HCT116 (cell line): ENCODE data around the gene DAND5.

Experiments used
- CEBPB ChIP-seq: IDR thresholded peaks from 2 replicates; pipeline ENCODE4 v1.6.1; 2012; ENCODE audit warnings: low read depth
- POLR2A ChIP-seq: IDR thresholded peaks from 2 replicates; pipeline ENCODE4 v1.7.0; 2011; ENCODE audit warnings: borderline replicate concordance; ENCODE audit not compliant: insufficient read depth, insufficient read length; ENCODE audit errors: extremely low read depth
- SRF ChIP-seq: IDR thresholded peaks from 2 replicates; pipeline ENCODE4 v1.6.1; 2012; ENCODE audit warnings: low read depth
- TF ChIP-seq, protein P1 (sequence below): IDR thresholded peaks from 2 replicates; pipeline ENCODE4 v1.6.1; 2012; ENCODE audit warnings: low read depth

DNA sequence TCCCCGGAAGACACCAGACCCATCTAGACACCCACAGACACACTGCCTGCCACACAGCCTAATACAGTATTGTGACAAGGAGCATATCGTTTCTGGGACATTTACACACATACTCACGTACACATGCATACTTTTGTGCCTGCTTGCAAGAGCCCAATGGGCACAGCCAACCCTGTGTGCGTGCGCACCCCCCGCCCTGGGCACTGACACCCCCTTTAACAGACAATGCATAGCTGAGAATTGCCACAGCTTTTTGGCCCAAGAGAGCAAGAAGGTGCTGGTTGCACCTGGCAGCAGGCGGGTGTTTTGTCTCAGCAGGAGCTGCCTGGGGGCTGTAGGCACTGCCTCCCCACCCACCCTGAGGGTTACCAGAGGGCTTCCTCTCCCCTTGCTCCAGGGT, 24.2 kb downstream of the DAND5 start:
- TF ChIP-seq POLR2A (no peak), CEBPB (no peak), SRF (no peak)
- TF ChIP-seq, protein P1, sequence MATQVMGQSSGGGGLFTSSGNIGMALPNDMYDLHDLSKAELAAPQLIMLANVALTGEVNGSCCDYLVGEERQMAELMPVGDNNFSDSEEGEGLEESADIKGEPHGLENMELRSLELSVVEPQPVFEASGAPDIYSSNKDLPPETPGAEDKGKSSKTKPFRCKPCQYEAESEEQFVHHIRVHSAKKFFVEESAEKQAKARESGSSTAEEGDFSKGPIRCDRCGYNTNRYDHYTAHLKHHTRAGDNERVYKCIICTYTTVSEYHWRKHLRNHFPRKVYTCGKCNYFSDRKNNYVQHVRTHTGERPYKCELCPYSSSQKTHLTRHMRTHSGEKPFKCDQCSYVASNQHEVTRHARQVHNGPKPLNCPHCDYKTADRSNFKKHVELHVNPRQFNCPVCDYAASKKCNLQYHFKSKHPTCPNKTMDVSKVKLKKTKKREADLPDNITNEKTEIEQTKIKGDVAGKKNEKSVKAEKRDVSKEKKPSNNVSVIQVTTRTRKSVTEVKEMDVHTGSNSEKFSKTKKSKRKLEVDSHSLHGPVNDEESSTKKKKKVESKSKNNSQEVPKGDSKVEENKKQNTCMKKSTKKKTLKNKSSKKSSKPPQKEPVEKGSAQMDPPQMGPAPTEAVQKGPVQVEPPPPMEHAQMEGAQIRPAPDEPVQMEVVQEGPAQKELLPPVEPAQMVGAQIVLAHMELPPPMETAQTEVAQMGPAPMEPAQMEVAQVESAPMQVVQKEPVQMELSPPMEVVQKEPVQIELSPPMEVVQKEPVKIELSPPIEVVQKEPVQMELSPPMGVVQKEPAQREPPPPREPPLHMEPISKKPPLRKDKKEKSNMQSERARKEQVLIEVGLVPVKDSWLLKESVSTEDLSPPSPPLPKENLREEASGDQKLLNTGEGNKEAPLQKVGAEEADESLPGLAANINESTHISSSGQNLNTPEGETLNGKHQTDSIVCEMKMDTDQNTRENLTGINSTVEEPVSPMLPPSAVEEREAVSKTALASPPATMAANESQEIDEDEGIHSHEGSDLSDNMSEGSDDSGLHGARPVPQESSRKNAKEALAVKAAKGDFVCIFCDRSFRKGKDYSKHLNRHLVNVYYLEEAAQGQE = no peak
